ENCODE measurements around the gene KCNAB2.

Gene KCNAB2

DNA sequence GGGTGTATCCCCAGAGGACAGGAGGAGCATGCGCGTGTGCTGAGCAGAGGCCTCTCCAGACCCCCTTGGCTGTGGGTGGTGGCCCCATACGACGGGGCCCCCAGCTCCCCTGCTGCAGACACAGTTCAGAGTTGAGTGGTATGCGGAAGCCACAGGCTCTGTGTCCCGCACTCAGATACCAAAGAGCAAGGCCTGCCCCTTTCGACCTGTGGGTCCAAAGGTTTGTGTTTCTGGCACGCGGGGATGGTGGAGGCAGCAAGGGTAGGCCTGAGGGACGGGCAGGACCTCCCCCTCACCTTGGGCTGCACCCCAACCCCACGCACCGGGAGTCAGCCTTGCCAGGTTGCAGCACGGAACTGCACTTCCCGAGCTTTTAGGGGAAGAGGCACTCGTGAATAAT lies at the start of gene KCNAB2:
Gene KCNAB2 (plus strand): TSS at position 328 of the 400 bp plus-strand sequence. CDS start 5,649 bp downstream, outside the sequence.
- DNase-seq = no peak

DNA sequence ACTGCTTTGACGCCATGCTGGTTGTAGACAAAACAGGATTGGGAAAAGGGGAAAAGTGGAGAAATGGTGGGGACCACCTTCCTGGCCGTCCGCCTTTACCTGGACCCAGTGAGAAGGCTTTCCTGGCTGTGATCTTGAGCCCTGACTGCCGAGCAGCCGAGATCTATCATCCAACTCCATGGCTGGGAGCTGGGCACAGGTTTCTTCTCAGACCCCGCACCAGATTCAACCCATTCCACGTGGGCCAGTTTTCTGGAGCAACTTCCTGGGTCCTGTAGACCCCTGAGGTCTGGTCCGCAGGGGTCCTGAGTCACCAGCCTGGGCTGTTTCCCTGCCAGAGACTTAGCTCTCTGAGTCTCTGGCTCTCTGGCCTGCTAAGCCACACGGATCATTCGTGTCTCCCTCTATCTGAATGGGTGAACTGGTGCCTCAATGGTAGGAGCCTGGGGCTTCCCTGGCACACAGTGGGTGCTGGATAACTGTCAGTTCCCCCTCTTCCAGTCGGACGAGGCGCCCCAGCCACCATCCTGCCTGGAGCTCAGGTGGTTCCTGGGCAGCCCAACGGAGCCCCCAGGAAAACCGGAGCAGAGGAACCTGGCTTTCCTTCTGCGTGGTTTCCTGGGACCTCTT lies 48.9 kb upstream of the KCNAB2 start:
- no peak for DNase-seq

DNA sequence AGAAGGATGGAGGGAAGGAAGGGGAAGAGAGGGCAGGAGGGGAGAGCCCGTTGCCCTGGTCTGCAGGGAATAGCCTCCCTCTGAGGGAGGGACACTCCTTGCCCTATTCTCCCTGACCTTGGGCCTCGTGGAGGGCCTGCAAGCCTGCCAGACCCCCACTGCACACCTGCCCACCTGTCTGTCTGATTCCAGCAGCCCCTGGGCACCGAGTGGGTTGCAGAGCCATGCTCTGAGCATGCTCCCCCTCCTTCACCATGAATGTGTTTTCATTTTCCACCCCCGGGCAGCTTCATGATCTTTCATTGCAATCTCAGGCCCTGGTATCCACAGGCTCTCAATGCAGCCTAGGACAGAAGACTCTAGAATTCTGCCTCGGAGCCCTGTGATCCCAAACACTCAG lies 48.4 kb upstream of the KCNAB2 start:
- DNase-seq = no peak

DNA sequence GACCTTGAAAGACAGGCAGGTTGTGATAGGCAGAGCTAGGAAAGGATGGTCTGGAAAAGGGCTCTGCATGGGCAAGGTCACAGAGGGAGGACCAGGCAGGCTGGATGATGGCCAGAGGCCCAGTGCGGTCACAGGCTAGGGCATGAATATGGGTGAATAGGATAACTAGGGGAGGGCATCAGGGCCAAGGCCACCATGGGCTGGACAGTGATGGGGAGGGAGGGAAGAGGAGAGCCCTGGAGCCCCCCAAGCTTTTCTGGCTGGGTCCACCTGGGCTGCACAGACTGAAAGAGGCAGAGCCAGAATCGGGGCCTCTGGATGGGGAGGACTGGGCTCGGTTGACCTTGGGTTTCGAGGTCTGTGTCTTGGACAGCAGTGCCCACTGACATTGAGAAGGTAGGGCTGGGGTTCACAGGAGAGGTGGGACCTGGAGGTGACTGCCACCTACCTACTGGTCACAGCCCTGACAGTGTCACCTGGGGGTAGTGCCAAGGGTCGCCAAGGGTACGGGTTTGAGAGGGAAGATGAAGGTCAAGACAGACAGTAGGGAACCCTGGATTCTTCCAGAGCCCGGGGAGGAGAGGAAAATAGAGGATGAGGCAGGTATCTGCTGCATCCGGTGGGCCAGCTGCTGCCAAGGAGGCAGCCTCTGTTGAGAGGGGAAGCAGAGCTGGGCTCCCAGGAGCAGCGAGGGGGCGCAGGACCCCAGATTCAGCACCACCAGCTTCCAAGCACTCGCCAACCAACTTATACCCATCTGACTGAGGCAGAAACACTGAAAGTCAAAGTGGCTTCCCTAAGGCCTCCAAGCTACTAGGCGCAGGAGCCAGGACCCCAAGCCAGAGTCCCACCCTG lies 47.4 kb upstream of the KCNAB2 start:
- DNase-seq = no peak

DNA sequence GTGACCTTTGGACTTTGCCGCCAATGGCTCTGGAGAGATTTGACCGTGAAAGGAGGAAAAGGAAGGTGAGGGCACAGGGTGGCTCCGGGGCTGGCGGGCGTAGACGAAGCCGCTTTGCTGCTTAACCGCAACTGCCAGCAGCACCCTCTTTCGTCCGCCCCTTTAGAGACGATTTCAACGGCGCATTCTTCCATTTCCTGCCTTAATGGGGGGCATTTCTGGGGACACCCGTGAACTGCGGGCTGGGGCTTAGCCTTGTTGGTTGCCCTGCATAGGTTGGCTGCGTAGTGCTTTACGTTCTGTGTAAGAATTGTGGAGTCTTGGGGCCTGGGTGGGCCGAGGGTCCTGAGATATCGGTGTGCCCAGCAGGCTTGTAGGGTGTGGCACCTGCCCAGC lies 46.8 kb upstream of the KCNAB2 start:
- no peak for DNase-seq

DNA sequence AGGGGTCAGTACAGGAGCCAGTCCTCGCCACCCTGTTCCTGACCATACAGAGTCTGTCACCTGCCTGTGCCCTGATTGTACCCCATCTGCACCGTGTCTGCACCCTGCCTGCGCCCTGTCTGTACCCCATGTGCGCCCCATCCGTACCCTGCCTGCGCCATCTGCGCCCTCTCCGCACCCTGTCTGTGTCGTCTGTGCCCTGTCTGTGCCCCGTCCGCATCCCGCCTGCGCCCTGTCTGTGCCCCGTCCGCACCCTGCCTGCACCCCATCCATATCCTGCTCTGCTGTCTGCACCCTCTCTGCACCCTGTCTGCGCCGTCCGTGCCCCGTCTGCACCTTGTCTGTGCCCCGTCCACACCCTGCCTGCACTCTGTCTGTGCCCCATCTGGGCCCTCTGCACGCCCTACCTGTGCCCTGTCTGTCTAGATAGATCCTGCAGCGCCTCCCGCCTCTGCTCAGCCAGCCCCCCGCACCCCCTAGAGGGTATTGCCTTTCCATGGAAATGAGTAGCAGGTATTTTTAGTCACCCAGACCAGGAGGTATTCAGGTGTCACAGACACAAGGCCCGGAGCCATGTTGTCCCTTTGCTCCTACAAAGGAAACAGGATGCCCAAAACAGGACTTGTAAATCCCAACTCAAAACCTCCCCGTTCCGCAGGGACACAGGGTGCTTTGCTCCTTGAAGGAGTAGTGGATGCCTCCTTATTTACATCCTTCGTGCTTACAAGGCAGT lies 45.8 kb upstream of the KCNAB2 start:
- no peak for DNase-seq

DNA sequence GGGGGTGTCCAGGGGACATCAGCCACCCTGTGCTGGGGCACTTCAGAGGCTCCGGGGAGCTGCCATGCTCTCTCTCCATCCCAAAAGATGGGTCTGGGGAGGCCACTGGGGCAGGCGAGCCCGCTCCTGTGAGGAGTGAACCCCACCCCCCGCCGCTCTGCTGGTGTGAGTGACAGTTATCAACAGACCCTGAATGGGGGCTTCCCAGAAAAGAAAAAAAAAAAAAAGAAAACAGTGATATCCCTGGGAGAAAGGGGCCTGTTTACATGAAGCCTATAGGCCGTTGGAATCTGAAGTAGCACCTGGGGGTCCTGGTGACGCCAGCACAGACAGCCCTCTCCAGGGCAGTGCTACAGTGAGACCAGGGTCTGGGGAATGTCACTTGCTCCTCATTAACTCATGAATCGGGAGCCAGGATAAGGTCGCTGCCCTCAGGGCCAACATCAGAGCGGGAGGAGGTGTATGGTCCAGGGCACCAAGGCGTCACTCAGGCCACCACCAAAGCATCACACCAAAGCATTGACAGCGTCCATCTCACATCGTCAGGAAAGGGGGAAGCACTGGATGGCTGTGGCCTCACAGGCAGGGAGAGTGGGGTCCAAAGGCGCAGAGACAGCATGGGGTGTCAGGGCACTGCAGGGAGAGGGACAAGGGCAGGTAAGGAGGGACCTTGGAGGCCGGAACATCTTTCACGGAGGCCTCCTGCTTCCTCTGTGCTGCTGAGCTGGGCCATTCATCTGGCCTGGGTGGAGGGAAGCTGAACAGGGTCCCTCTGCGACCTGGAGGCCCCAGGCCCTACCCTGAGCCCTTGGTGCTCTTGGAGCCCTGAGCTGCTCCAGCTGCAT lies 45.0 kb upstream of the KCNAB2 start:
- DNase-seq = no peak

DNA sequence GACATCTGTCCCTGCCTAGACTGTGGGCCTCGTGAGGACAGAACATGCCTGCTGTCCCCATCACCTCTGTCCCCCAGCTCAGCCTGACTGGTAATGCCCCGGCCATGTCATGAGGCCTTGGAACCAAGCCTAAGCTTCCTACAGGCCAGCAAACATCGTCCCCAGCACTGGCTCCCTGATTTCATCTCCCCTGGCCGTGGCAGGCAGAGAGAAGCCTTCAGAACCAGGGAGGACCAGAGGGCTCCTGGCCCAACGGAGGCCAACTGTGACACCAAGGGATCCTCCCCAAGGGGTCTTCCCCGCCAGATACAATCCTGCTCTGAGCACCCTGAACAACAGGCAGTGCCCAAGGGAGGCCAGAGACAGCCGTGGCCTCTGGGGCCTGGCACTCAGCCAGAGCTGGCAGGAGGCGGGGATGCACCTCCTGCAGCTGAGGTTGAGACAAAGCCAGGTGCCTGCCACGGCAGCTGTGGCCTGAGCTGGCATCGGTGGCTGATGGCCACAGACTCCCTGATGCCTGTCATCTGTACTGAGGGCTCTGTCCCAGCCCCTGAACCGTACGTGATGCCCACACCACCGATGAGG lies 43.6 kb upstream of the KCNAB2 start:
- DNase-seq = no peak

DNA sequence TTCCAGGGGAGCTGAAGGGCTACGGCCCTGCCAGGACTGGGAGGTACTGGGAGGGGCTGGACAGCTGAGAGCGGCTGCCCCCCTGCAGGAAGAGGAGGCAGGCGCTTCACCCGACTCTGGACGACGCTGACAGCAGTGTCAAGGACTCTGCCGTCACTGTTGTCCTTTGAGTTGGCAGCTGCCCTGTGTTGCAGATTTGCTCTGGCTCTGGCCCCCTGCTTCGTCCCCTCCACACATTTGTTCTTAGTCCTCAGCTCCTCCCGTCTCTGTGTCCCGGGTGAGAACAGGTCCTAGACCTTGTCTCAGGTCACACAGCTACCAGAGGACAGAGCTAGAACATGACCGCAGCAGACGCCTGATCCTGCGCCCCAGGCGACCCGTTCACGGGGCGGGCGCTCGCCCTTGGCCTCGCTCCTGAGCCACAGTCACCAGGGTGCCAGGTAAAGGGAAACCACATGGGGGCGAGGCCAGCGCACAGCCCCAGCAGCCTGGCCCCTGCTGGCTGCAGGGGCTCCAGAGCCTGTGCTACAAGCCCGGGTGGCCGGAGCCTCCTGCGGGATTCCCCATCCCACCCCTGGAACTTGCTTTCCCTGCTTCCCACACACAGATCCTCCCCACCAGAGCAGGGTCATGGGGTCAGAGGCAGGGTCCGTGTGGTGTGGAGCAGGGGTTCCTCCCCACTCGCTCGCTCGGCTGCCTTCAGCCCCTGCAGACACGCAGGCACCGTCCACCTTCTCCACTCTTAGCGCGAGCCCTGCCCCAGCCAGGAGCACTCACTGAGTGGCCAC lies 42.8 kb upstream of the KCNAB2 start:
- DNase-seq = no peak

DNA sequence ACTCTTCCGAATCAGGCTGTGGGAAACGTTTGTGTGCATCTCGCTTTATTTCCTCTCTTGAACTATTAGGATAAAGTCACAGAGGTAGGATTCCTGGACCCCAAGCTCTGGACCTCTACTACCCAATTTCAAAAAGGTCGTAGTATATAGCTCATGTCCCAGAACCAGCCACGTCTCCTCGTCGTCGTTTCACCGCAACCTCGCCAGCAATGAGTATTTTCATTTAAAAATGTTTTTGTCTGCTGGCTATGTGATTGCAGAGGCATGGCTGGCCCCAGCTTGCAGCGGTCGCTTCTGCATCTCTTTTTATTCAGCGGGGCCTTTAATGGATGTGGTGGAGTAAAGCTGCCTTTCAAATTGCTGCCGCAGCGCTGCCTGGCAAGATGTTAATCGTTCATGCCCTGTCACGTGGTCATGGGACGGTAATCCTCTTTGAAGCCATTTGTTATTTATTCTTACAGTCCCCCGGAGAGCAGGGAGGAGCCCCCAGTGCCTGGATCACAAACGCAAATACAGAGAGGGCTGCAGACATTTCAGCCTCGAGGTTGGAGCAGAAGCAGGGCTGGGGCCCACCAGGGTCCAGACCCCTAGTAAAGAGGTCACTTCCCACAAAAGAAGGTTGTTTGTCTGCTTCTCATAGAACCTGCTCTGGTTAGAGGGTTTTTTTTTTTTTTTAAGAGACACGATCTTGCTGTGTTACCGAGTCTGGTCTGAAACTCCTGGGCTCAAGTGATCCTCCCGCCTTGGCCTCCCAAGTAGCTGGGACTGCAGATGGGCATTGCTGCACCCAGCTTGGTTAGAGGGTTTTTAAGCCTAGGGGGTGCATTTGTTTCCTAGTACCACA lies 41.9 kb upstream of the KCNAB2 start:
- DNase-seq = no peak

DNA sequence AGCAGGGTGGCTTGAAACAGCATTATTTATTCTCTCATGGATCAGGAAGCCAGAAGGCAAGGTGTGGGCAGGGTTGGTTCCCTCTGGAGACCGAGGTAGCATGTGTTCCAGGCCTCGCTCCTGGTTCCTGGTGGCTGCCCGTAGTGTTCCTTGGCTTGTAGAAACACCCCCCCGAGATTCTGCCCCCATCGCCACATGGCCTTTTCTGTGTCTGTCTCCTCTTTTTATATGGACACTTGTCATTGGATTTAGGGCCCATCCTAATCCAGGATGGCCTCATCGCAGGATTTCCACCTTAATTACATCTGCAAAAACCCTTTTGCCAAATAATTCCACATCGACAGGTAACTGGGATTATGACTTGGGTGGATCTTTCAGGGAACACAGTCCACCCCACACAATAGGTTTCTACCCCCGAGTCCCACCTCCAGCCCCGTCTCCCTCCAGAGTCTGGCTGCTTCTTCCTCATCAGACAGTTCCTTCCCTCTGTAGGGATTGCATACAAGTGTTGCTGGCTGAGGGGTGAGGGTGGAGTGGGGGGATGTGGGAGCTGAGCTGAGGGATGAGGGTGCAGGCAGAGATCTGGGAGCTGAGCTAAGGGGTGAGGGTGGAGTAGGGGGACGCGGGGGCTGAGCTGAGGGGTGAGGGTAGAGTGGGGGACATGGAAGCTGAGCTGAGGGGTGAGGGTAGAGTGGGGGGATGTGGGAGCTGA lies 41.1 kb upstream of the KCNAB2 start:
- DNase-seq = no peak

DNA sequence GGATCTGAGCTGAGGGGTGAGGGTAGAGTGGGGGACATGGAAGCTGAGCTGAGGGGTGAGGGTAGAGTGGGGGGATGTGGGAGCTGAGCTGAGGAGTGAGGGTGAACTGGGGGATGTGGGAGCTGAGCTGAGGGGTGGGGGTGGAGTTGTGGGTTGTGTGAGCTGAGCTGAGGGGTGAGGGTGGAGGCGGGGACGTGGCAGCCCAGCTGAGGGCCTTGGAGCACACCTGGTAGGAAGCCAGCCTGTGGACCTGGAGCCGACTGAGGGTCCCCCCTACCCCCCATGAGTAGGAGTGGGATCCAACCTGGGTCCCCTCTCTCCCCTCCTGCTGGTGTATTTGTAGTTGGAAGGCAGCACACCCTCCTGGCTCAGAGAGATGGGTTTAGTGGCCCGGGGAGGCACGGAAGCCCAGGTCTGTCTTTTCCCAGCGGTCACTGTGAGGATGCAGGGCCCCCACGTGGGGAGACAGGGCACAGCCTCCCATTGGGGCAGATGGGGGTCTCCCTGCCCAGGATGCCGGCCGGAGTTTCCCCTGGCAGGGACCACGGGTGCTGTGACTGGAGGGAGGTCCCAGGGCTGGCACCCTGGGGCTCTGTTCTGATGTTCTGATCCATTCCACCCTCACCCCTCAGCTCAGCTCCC lies 40.3 kb upstream of the KCNAB2 start:
- DNase-seq = no peak

DNA sequence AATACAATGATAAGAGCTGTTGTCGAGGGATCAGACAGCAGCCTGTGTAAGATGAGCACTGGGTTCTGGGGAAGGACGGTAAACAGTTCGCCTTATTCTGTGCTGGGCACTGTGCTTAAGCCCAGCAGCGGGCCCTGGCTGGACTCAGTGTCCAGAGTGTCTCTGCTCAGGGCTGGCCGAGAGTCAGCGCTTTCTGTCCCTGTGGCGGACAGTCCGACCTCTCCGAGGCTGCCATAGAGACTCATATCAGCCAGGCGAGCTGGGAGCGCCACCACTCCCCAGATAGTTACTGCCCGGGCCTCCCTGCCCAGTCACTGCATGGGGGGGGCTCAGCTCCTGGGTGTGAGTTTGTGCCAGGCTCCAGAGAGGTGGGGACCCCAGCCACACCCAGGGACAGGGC lies 38.8 kb upstream of the KCNAB2 start:
- no peak for DNase-seq

DNA sequence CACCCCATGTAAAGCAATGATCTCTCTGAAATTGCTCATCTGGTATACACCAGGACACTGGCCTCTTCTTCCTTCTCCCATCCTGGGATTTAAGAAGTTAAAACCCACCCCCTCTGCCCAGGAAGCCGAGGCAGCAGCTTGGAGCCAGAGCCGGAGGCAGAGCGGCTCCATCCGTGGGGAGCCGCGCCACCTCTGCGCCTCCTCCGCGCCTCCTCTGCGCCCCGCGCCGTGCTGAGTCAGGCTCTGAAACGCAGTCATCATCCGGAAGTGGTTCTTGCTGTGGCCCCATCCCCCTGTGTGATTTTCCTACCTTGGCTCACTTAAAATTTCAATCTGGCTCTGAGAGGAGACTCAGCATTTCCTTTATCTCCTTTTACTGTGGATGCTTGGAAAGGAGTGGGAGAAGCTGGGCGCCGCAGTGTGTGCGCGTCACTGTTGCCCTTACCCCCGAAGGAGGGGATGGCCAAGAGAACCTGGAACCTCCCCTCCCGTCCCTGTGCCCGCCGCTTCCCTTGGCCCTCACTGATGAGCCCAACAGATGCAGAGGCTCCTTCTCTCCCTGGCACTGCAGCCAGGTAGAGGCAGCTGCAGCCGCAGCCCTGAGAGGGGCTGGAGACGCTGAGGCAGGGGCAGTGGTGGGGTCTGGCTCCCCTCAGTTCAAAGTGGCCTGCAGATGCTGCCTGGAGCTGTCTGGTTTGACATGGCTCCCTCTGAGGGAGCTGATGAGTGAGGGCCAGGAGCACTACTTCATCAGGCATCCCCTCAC lies 38.2 kb upstream of the KCNAB2 start:
- DNase-seq = no peak

DNA sequence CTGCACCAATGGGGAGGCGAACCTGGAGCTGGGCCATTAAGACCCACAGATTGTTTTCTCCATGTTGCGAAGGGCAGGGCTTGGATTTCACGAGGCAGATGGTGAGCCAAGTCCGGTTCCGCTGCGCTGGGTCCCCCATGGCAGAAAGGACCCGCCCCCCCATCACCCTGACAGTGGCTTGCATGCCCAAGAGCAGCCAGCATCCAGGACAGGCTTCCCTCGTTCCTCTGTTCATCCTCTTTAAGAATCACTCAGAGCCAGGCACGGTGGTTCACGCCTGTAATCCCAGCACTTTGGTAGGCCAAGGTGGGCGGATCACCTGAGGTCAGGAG lies 37.6 kb upstream of the KCNAB2 start:
- no peak for DNase-seq

DNA sequence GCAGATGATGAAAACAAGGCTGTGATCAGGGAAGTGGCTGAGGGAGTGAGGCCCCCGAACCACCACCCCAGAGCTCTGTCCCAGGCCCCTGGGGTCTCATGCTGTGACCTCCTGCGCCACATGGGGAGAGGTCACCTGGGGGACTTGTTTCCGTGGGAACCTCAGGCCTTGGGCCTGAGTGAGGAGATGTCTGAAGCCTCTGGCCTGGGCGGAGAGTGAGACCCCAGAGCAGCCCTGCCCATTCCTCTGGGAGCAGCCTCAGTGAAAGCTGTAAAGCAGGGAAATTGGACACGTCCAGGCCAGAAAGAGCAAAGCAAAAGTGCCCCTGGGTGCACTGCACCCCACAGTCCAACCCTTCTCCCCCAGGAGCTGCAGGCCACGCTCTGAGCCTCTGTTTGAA lies 37.0 kb upstream of the KCNAB2 start:
- DNase-seq = no peak

DNA sequence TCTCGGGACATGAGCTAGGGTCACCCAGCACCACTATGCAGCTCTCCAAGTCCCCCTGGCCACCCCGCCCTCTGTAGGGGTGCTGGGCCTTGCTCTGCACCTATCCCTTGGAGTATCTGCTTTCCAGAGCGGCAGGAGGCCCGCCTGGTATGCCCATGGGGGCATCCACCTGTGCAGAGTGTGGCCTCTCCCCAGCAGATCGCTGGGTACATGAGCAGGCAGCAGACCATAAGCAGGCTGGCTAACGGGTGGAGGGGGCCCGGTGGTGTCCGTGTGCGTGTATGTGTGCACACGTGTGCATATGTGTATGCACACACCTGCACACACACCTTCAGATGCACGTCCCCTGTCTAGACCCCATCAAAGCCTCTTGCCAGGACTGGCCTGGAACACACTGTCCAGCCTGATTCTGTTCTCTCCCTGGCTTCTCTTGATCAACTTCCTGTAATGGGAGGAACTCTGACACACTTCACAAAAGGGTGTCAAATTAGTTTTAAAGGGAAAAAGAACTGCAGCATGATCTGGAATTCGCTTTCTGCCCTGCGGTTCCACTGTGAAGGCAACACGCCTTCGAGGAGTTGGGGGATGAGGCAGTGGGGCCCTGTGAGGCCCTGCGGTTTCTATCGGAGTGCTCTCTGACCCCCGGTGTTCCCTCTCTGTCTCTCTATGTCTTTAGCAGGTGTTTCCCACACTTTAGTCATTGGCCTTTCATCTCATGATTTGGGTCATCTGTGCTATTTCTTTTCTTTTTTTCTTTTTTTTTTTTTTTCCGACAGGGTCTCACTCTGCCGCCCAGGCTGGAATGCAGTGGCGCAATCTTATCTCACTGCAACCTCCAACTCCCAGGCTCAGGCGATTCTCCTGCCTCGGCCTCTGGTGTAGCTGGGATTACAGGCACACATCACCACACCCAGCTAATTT lies 36.3 kb upstream of the KCNAB2 start:
- no peak for DNase-seq

DNA sequence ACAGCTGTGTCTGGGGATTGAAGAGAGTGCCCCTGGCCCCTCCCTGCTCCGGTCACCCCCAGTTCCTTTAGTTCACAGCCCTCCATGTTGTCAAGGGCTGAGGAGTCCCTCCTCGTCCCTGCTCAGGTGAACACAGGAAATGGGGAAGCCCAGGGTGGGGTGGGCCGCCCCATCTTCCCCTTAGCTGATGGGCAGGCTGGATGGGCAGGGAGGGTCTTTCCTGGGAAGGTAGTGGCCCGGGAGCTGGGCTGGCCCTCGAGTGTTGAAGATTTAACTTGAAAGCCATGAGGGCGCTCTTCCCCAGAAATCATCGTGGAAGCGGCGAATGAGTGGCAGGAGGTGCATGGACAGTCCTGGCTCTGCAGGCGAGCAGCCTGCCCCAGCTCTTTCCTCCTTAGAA lies 35.1 kb upstream of the KCNAB2 start:
- DNase-seq = no peak
